Tibial nerve (tissue), 3 donors: ENCODE data around the gene AVL9.

Experiments used
- POLR2A ChIP-seq, 2 donors: fragments of 450-650 bp; IDR thresholded peaks; one replicate each; pipeline ENCODE4 v1.6.1; 2017; ENCODE audit warnings: antibody characterized with exemption in 2 of 2, mild to moderate bottlenecking in 2 of 2, moderate library complexity in 2 of 2
- TF ChIP-seq, protein P1 (sequence below), 5 experiments: fragments of 200-600 bp in 3 of 5; fragments of 450-650 bp in 2 of 5; sonication (generic) in 3 of 5; IDR thresholded peaks; one replicate each; pipeline ENCODE4 v1.5.1; 2016 to 2019; ENCODE audit warnings: antibody characterized with exemption in 5 of 5, mild to moderate bottlenecking in 3 of 5, moderate library complexity in 2 of 5

DNA sequence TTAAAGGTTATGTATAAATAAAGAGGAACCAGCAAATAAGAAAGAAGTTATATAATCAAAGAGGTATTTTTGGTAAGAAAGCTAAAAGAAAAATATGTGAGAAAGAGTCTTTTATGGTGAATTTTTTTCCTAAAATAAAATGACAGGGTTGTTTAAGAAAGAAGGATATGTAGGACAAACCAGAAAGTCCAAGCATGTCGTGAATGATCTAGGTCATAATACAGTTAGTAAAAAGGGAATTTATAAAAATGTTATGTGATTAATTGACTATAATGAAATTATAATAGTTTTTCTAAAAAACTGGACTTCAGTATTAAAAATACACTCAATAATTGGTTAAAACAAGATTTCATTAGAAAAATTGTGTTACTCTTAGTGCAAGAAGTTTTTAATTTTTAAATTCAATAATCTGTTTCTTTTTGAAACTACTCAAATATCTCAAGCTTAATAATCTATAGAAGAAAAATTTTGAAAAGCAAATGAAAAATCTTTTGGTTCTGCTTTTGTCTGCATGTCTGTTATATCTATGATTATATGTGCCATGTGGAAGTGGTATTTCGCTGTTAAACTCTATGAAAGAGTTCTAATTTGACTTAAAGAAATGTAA, 23.3 kb downstream of the AVL9 start:
- TF ChIP-seq, protein P1, sequence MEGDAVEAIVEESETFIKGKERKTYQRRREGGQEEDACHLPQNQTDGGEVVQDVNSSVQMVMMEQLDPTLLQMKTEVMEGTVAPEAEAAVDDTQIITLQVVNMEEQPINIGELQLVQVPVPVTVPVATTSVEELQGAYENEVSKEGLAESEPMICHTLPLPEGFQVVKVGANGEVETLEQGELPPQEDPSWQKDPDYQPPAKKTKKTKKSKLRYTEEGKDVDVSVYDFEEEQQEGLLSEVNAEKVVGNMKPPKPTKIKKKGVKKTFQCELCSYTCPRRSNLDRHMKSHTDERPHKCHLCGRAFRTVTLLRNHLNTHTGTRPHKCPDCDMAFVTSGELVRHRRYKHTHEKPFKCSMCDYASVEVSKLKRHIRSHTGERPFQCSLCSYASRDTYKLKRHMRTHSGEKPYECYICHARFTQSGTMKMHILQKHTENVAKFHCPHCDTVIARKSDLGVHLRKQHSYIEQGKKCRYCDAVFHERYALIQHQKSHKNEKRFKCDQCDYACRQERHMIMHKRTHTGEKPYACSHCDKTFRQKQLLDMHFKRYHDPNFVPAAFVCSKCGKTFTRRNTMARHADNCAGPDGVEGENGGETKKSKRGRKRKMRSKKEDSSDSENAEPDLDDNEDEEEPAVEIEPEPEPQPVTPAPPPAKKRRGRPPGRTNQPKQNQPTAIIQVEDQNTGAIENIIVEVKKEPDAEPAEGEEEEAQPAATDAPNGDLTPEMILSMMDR (IDR thresholded peaks at IDR 0.05), result no peak
- TF ChIP-seq POLR2A (IDR thresholded peaks at IDR 0.05), result no peak
